ENCODE results near the gene KIAA1191. TPM values are rescaled to one million over a fixed set of nuclear protein-coding genes. Genes with fewer than 3 reads are reported as not detected.
A peak's percentile ranks its signal among the peaks of the same experiment; 100 is the strongest.

KIAA1191 gene
- total RNA-seq, 1 experiment from 2014 or later, result 119 TPM

GRCh38 chr5:176407456-176408251, 46.1 kb upstream of the KIAA1191 start:
- Mint-ChIP-seq H3K36me3 (ENCODE audit: insufficient read depth, unreplicated experiment) (peaks cover 40% of the 10 kb centered on the region), H3K27ac (ENCODE audit: unreplicated experiment) (no peak overlapping the region), H3K9me3 (ENCODE audit: unreplicated experiment) (no peaks in the 10 kb centered on the region), H3K27me3 (ENCODE audit: insufficient read depth, unreplicated experiment) (no peaks in the 10 kb centered on the region), H3K4me3 (ENCODE audit: unreplicated experiment) (no peak overlapping the region), H3K4me1 (ENCODE audit: low read depth, unreplicated experiment) (peaks cover 9% of the 10 kb centered on the region)
- H3K4me1 ChIP-seq, result no peaks in the 10 kb centered on the region
- CTCF ChIA-PET, result no interaction called here
- H3K36me3 ChIP-seq (ENCODE audit: control insufficient read depth, insufficient read depth, low read length), result no peaks in the 10 kb centered on the region
- no peak for TF ChIP-seq CTCF (IDR thresholded peaks at IDR 0.05; ENCODE audit: insufficient read depth in 1 of 2, low read depth in 1 of 2, low read length in 1 of 2, severe bottlenecking in 1 of 2, unreplicated experiment in 1 of 2)
- BruUV-seq (replicated peaks), result no TSS peak
- no peaks in the 10 kb centered on the region for H3K27me3 ChIP-seq (replicated peaks; ENCODE audit: control insufficient read depth, insufficient read depth, low read length)
- no peak for DNase-seq
- H3K4me3 ChIP-seq (ENCODE audit: low read depth, low read length), result no peak overlapping the region
- intact Hi-C loops (cut with micrococcal nuclease; ENCODE audit: unreplicated experiment), result no loop called here
- H3K9me3 ChIP-seq, result no peaks in the 10 kb centered on the region
- POLR2A ChIA-PET, result no interaction called here

- CTCF ChIA-PET, result interaction anchor here (0.6 kb wide), 1 partner anchor 38 kb away, joined by 3 read pairs; no protein-coding TSS in a partner anchor
- no peaks in the 10 kb centered on the region for H3K27me3 Mint-ChIP-seq (ENCODE audit: insufficient read depth, unreplicated experiment)
- H3K9me3 Mint-ChIP-seq (ENCODE audit: unreplicated experiment), result no peaks in the 10 kb centered on the region
- H3K9me3 ChIP-seq, result no peaks in the 10 kb centered on the region
- no TSS peak for BruUV-seq (replicated peaks)
- H3K27me3 ChIP-seq (replicated peaks; ENCODE audit: control insufficient read depth, insufficient read depth, low read length), result no peaks in the 10 kb centered on the region
- no peak for TF ChIP-seq CTCF (IDR thresholded peaks at IDR 0.05; ENCODE audit: insufficient read depth in 1 of 2, low read depth in 1 of 2, low read length in 1 of 2, severe bottlenecking in 1 of 2, unreplicated experiment in 1 of 2)
- H3K4me3 ChIP-seq (ENCODE audit: low read depth, low read length), result no peak overlapping the region
- peaks cover 40% of the 10 kb centered on the region for H3K36me3 Mint-ChIP-seq (ENCODE audit: insufficient read depth, unreplicated experiment)
- H3K4me1 Mint-ChIP-seq (ENCODE audit: low read depth, unreplicated experiment), result peaks cover 9% of the 10 kb centered on the region
- no peak for DNase-seq
- H3K36me3 ChIP-seq (ENCODE audit: control insufficient read depth, insufficient read depth, low read length), result no peaks in the 10 kb centered on the region
- no peak overlapping the region for H3K27ac Mint-ChIP-seq (ENCODE audit: unreplicated experiment)
- H3K4me3 Mint-ChIP-seq (ENCODE audit: unreplicated experiment), result no peak overlapping the region
- POLR2A ChIA-PET, result interaction anchor here (0.6 kb wide), 1 partner anchor 131 kb away, joined by 4 read pairs; the partner anchor contains the start of gene RNF44
- no peaks in the 10 kb centered on the region for H3K4me1 ChIP-seq
- intact Hi-C loops (cut with micrococcal nuclease; ENCODE audit: unreplicated experiment), result no loop called here
Observed at GRCh38 chr5:176406436-176407052, 45.0 kb upstream of the KIAA1191 start.

GRCh38 chr5:176405656-176406435, 44.3 kb upstream of the KIAA1191 start:
- peak in 1 of 2 experiments; percentile 30 for DNase-seq
- no peaks in the 10 kb centered on the region for H3K9me3 Mint-ChIP-seq (ENCODE audit: unreplicated experiment)
- ChIA-PET POLR2A (interaction anchor here (0.6 kb wide), 1 partner anchor 14 kb away, joined by 4 read pairs; no protein-coding TSS in a partner anchor), CTCF (interaction anchor here (0.6 to 1.0 kb wide), 3 partner anchors 37 to 148 kb away, joined by 3 to 7 read pairs (median 4); no protein-coding TSS in a partner anchor)
- no peak overlapping the region for H3K4me3 Mint-ChIP-seq (ENCODE audit: unreplicated experiment)
- H3K27me3 Mint-ChIP-seq (ENCODE audit: insufficient read depth, unreplicated experiment), result no peaks in the 10 kb centered on the region
- H3K4me1 Mint-ChIP-seq (ENCODE audit: low read depth, unreplicated experiment), result peaks cover 7% of the 10 kb centered on the region
- intact Hi-C loops (cut with micrococcal nuclease; ENCODE audit: unreplicated experiment), result no loop called here
- H3K36me3 ChIP-seq (ENCODE audit: control insufficient read depth, insufficient read depth, low read length), result no peaks in the 10 kb centered on the region
- peaks cover 39% of the 10 kb centered on the region for H3K36me3 Mint-ChIP-seq (ENCODE audit: insufficient read depth, unreplicated experiment)
- BruUV-seq (replicated peaks), result no TSS peak
- TF ChIP-seq CTCF (IDR thresholded peaks at IDR 0.05; ENCODE audit: insufficient read depth in 1 of 2, low read depth in 1 of 2, low read length in 1 of 2, severe bottlenecking in 1 of 2, unreplicated experiment in 1 of 2), result peak in 1 of 2 experiments; percentile 17
- H3K27ac Mint-ChIP-seq (ENCODE audit: unreplicated experiment), result no peak overlapping the region
- H3K27me3 ChIP-seq (replicated peaks; ENCODE audit: control insufficient read depth, insufficient read depth, low read length), result no peaks in the 10 kb centered on the region
- H3K4me1 ChIP-seq, result no peaks in the 10 kb centered on the region
- no peak overlapping the region for H3K4me3 ChIP-seq (ENCODE audit: low read depth, low read length)
- no peaks in the 10 kb centered on the region for H3K9me3 ChIP-seq

Measured in Caco-2 (cell line).